ENCODE measurements around the gene PDE4D.
A peak's percentile ranks its signal among the peaks of the same experiment; 100 is the strongest.

The PDE4D gene

DNA sequence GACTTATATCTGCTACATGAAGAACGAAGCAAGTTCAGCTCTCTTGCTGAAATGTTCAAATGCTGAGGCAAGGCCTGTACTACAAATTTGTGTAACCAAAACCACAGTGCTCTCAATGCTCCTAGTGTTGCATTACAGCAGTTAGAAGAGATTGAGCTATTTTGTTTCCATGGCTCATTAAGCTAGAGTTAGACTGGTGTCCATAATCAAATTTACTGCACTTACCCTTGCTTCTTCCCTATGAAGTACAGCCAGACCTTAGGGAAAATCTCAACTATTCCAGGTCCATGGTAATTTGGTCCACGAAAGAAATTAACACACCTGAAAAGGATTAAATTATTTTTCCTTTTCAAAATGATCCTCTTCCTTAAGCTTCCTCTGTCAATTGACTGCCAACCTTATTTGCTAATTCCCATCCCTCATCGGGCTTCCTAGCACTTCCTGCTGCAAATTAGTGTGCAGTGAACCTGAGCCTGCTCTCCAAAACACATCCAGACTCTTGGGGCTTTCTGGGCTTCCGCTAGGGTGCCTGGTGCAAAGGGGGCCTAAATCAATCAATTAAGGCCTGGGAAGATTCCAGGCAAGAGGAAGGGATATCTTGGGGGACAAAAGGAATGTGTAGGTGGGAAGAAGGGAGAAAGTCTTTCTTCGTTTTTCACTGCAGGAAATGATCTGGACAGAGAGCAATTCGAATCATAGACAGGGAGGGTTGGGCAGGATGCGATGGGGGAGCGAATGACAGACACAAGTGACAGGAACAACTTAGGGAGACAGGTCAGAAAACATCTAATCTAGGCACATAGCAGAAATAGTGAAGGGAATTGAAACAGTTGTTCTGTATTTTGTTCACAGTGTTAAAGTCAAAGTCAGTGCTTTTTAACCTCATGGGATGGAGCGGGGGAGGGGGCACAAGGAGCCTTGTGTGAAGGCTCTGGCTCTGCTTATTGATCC, 768.2 kb downstream of the PDE4D start:
- DNase-seq: peak; percentile 41 to 45

DNA sequence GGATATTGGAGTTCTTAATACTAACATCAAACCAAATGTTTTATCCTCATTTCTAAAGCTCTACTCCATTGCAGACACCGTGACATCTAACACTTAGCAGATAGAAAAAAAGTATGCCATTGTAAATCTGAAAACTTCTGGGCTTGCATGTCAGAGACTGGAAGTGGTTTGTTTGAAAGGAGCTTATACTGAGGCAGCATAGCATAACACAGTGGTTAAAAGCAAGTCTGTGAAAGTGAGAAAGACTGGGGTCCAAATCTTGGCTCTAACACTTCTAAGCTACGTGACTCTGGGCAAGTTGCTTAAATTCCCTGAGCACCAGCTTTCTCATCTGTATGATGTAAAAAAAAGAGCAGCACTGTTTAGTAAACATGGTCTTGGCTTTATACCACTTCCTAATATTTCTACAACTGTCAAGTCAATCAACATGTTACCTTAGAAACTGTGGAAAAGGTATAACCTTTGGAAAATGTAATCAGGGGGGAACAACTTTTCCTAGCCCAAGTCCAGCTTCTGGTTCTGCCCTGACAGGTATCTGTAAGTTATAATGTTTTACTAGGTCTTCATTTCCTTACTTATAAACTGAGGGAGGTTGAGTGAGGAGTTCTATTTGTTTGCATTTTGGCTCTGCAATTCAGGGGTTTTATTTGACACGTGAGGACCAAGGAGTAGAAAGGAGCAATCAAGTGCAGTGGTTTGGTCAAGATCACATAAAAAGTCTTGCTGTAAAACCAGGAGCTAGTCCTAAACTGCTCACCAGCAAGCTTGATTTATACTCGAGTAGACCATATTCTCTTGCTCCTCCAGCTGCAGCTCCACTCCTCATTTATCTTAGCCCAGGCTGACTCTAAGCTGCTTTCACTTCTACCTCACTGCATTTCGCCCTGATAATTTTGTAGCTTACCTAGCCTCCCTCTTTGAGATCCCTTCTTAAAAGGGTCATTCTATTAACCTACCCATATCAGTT, 769.6 kb downstream of the PDE4D start:
- DNase-seq: no peak

DNA sequence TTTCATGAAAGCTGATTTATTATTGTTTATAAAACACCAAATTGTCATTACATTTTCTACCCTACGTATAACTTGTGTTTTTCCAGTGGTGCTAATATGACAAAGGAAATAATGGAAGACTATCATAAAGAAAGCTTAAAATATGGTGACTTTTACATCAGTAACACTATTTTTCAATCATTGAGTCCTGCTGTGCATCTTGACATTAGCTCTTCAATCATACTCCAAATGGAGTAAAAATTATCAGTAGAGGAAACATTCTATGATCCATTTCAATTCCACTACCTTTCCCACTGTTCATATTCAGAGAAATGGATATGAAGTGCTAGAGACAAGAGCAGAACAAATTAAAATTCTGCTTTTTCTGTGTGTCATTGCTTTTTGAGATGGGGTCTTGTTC, 774.0 kb downstream of the PDE4D start:
- DNase-seq: no peak

DNA sequence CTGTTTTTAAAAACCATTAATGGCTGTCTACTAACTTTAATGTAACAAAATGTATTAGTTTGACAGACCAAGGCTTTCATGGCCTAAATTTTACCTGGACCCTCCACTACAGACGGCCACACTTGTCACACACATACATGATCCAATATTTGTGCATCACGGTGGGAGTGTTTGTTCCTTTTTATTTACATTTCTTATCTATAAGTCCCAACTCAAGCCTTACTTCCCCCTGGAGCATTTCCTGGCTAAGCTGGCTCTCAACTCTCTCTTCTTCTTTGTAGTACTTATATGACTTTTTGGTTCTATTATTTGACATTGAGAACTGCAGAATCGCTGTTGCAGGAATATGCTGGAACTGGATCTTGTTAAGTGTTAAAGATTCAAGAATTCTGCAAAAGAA, 776.2 kb downstream of the PDE4D start:
- no peak for DNase-seq

DNA sequence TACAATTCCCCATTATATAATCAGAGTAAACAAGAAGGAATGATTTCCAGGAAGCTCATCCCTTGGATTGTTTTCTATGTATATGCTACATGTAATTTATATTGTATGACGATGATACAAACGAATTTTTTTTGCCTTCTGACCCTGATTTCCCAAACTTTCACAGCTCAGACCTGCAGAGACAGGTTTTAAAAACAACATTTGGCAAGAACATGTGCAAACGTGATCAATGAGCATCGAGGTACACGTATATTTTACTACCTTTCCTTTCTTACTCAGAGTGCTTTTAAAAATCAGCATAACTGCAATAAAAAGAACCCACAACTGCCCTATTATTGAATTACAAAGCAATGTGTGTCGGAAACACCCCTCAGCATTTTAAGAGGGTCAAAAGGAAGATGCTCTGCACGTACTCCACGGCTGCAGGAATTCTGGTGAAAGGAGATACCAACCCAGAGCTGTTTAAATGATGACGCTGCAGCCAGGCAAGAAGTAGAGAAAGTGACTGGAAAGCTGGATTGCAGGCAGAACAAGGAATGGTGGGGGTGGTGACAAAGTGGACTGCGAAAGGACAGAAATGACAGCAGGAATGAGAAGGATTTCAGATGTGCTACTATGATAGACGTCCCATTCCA, 777.2 kb downstream of the PDE4D start:
- no peak for DNase-seq

DNA sequence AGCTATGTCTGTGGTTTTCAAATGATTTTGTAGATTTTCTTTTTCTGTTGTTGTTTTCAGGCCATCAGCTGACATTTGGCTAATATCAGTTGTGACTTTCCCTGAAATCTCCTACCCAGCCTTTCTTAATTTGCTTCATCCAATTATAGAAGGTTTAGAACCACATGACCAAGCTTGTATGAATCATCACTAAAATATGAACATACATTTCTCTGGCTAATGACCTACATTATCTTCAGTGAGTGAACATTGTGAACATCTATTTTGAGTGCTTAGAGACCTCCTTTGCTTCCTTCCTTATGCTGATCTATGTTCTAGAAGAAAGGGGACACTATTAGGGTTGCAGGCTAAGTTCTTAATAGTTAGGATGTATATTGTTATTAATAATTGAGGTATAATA, 778.2 kb downstream of the PDE4D start:
- DNase-seq: no peak

DNA sequence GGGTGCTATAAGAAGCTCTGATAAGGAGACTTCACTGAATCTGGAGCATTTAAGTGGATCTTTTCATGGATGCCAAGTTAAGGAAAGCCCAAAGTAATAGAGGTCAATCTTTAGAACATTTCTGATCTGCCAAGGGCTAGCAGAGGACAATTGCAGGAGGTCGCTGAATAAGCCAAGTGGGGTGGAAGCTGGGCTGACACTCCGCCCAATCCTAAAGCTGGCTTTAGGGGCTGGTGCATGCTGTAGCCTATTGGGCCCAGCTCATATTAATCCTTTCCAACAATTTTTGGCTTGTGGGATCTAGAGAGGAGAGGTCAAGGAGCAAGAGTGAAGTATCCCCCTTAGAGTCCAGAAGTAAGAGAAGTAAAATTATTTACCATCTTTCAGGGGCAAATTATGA, 784.1 kb downstream of the PDE4D start:
- DNase-seq: no peak

DNA sequence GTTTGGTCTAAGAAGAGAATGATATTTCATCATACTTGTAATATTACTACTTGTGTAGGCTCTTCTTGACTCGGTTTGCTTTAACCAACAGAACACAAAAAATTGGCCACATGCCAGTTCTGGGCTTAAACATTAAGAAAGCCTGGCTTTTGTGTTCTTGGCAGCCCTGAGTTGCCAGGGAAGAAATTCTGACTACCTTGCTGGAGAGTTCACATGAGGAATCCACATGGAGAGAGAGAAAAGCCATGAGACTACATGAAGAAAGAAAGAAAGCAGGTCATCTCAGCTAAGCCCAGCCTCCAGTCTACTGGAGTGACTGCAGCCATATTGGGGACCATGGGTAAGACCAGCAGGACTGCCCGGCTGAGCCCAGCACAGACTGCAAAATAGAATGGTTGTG, 785.8 kb downstream of the PDE4D start:
- DNase-seq: no peak

DNA sequence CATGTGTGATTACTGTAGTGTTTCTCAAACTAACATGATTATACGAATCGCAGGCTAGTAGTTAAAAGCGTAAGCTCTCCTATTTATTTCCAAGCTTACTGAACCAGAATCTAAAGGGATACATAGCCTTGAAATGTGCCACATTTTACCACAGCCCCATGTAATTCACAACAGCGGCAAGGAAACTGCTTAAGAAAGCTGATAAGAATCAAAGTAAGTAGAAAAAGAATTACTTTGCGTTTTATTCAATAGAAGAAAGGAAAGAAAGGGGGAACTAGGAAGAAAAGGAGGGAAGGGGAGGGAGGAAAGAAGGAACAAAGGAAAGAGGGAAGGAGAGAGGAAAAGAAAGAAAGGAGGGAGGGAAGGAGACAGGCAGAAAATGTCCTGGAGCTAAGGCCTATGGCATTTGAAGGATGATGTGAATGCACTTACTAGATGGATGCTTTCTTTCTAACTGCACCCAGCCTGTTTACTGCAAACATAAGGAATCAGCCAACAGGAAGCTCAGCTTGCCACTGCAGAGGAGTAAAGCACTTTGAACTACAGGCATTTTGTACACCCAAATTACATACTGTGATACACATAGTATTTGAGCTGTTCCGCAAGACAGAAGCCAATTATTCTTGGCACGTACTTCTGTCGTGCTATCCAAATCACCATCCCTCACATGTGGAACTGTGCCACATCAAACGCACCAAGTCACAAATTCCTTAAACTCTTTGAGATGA, 789.0 kb downstream of the PDE4D start:
- no peak for DNase-seq

DNA sequence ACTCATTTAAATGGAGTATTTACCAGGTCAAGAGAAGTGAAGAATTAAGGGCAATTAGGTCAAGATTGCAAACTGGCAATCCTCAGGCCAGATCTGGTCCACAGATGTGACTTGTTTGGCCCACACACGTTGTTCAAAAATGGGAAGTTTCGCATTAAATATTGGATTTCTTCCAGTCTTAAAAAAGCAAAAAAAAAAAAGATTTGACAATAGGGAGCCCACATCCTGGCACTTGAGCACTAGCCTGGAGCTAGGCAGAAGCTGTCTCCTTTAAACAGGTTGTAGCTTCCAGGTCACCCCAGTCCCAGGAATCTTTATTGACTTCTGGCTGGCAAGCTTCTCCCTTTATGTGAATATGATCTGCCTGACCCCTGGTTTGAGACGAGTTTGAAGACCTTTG, 790.2 kb downstream of the PDE4D start:
- DNase-seq: no peak

DNA sequence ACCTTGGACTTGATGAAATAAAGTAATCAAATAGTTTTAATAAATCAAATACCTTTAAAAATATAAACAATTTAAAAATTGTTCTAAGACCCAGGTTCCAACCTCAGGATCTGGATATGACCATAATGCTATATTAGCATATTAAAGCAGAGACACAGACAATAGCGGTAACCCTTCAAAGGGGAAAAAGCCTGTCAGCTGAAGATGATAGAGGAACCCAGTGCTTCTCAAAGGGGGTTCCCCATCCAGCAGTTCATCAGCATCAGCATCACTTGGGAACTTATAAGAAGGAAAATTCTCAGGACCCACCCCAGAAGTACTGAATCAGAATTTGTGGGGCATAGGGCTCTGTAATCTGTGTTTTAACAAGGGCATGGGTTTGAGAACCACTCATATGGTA, 791.1 kb downstream of the PDE4D start:
- no peak for DNase-seq

DNA sequence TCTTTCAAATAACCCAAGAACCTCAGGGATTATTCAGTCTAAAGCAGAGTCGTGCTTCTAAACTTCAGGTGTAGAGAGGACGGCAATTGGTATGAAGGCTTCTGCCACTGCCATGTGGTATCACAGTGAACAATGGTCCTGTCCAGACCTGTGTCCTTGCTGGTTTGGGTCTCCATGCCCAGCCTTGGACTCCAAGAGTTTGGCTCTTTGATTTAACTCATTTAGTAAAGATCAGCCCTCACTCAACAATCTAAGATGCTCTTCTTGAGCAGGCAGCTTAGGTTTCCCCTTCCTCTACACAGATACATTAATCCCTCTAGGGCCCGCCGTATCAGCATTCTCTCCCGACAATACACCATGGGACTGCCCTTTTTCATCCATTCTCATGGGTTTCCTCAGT, 792.7 kb downstream of the PDE4D start:
- DNase-seq: no peak

DNA sequence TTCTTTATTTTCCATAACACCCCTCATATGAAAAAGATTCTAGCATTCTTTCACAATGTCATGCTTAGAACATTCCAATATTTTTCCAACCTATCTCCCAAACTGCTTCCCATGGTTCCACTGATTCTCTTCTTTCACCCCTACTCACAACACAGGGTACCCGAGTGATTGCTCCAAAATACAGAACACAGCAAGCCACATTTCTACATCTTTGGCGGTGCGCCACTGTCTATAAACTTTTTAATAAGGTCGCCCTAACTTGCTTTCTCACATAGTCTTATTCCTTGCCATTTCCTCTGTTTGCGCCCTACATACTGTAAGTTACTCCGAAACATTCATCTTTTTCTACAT, 793.6 kb downstream of the PDE4D start:
- DNase-seq: no peak

DNA sequence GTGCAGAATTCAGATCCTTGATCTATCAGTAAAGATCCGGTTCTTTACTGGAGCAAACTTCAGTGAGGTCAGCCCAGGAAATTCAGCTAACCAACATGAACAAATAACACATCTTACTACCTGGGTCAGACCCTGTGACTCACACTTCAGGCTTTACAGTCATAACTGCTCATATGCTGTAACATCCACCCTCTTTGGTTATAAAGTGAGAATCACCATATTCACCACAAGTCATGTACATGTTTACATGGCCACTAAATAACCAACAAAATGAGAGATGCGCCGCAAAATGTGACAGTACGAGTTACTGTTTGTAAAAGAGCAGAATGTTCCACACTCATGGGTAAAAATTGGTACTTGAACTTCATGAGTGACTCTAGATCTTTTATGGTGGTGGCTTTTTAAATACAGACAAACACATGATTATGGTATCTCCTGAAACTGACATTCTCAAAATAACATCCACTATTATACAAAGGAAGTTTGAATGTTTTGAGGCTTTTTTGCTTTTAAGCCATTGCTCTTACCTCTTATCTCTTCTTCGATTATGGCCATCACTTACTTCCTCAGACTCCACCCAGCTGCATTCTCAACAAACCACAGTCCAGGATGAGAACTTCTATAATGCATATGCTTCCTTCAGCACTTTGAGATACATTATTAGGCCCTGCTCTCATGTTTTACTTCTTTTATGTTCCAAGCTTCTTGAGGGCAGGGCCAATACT, 794.1 kb downstream of the PDE4D start:
- DNase-seq: no peak

DNA sequence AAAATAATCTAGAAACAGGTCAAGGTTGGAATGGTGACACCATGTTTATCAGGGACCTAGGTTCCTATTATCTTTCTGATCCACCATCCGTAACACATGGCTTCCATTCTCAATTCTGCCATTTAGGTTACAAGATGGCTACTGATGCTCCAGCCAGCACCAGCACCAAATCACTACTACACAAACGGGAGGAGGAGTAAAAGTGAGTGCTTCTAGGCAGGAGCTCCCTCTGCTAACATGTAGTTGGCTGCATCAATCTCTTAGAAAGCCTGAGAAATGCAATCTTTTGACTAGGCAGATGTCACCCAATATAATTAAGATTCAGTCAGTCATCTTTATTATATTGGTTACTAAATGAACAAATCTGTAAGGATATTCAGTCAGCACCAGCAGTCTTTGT, 794.8 kb downstream of the PDE4D start:
- DNase-seq: no peak

DNA sequence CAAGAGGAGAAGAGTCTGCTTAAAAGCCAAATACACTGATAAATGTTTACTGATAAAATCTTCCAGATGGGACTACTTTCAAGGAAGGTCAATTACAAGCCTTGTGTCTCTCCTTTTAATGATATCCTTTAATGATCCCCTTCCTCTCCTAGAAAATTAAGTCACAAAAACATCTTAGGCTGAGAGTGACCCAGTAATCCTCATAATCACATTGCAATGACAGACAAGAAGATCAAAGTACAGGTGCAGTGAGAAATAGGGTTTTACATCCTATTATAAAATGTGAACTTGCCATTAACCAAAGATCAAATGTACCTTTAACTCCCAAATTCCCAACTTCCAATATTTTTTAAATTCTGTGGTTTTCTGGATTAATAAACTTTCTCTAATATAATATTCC, 795.8 kb downstream of the PDE4D start:
- DNase-seq: no peak

DNA sequence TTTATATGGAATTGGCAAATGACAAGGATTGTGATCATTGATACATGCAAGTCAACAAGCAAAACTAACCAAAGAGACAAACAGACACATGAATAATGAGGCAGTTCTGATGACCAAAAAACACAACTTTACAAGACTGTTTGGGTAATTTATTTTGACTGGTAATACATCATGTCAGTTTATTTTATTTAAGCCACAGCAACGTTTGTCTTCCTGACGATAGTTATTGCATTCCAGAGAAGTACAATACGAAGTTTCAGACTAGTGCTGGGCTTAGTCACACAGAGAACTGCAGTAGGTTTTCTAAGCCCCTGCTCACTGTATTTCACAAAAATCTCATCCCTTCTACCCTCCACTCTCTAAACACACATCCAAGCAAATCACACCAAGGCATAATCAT, 796.4 kb downstream of the PDE4D start:
- no peak for DNase-seq

DNA sequence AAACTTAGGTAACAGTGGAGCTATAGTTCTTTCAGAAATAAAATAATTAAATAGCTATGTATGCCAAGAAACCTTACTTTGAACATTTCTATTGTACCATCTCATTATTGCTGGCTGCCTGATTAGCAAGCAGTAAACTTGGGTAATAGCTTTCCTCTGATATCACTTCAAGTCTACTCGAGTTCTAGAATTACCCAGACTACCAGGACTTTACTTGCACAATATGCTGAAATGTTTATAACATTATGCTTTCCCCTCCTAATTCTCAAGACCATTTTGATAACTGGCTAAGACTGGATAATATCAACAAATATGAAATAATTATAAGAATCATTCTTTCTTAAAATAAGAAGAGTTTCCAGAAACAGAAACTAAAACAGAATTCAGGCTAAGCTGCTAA, 798.0 kb downstream of the PDE4D start:
- DNase-seq: no peak

DNA sequence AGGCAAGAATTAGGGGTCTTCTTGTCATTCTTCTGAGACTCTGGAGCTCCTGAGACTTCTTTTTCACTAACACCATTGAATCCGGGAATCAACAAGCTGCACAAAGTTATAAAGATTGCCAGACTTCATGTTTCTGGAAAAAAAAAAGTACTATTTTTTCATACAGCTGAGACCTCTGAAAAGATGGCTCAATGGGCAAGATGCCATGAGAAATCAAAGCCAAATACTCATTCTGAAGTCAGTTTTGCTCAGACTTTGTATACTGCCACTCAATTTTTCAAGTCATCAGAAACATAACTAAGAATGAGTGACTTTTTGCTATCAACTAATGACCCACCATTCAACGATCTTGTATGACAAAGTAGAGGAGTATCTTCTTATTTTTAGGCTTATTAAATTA, 798.7 kb downstream of the PDE4D start:
- no peak for DNase-seq

DNA sequence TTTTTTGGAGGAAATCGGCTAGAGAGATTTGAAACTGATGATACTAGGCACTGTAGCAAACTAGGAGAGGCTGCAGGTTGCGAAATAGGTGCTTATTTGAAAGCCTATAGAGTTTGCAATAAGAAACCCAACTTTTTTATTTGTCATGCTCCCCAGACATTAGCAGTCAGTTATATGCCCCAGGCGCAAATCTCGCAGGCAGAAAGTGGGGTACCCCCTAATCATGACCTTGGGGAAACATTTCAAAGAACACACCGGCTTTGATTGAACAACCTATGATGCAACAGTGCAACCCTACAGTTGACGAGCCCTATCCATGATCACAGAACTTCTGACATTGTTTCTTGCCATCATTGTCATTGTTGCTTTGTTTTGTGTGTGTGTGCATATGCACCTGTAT, 800.2 kb downstream of the PDE4D start:
- no peak for DNase-seq

DNA sequence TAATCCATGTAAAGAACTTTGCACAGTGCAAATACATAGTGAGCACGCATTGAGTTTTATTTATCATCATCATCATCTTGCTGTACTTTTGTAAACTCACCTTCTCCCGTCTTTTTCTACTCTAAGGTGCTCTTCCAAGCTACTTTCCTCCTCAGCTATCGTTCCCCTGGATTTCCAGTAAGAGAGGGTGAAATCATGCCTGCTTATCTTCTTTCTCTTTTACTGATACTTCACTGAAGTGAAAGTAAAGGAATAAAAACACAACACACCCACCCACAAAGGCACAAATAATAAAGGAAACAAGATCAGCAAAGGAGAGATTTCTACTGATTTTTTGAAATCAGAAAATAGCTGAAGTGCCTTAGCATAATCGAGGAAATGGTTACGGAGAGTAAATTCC, 800.8 kb downstream of the PDE4D start:
- DNase-seq: no peak

DNA sequence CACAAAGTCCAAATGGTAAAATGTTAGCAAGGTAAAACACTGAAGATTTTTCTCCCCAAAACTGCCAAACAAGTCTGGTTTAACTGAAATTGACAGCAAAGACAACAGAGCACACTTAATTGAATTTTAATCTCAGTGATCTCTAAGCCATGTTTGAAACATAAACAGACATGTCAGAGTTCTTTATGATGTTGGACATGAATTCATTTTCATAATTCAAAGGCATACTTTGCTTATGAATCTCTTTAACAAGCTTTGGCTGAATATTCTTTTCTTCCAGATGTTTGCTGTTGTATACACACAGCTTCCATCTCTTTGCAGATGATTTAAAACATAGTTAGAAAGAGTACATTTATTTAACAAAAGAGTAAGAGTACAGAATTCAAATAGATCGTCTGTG, 801.6 kb downstream of the PDE4D start:
- no peak for DNase-seq
